ENCODE measurements around the gene APOC4. TPM values are rescaled to one million over a fixed set of nuclear protein-coding genes. Genes with fewer than 3 reads are reported as not detected.

The APOC4 gene
- total RNA-seq, 1 experiment from 2014 or later = not detected

- H2AFZ ChIP-seq (ENCODE audit: low read depth, low read length, poor library complexity, severe bottlenecking) = no peak overlapping the region
- intact Hi-C loops (cut with micrococcal nuclease) = no loop called here
- no peak overlapping the region for H3K27ac ChIP-seq (ENCODE audit: low read depth, low read length)
- H3K9me2 ChIP-seq (ENCODE audit: insufficient read depth) = no peaks in the 10 kb centered on the region
- H3K9me3 ChIP-seq (ENCODE audit: control insufficient read depth in 1 of 2, insufficient read depth in 1 of 2, low read depth in 1 of 2, low read length in 2 of 2) = no peaks in the 10 kb centered on the region
- DNase-seq (ENCODE audit: low read depth, low spot score) (no peak), ATAC-seq (no peak)
- H3K4me1 ChIP-seq (ENCODE audit: control insufficient read depth in 1 of 2, insufficient read depth in 2 of 2, low read length in 2 of 2) = no peaks in the 10 kb centered on the region; a peak in 2 of 4 replicates
- ChIA-PET RAD21 (ENCODE audit: low non-redundant PET in 1 of 2, low total read pairs in 2 of 2, uncharacterized antibody in 2 of 2, unreplicated experiment in 2 of 2) (no interaction called here), POLR2A (no interaction called here), CTCF (no interaction called here)
- H3K79me2 ChIP-seq (ENCODE audit: insufficient read depth, low read length) = peaks cover 66% of the 10 kb centered on the region
- H3K36me3 ChIP-seq (ENCODE audit: control insufficient read depth in 1 of 2, insufficient read depth in 2 of 2, low read length in 2 of 2) = peaks cover 32 to 77% of the 10 kb centered on the region in 2 experiments
- no peaks in the 10 kb centered on the region for H3K27me3 ChIP-seq (ENCODE audit: insufficient read depth, low read length)
- no peak overlapping the region for H3K4me3 ChIP-seq (replicated peaks in 1 of 2; ENCODE audit: low read depth in 1 of 2, low read length in 2 of 2)
- TF ChIP-seq SIN3A (IDR thresholded peaks at IDR 0.05; ENCODE audit: low read depth) (no peak), SRF (IDR thresholded peaks at IDR 0.05; ENCODE audit: low read depth) (no peak)
- no peak overlapping the region for H3K4me2 ChIP-seq (ENCODE audit: low read length)
- no peak overlapping the region for H3K9ac ChIP-seq (ENCODE audit: low read length)
- H4K20me1 ChIP-seq (ENCODE audit: insufficient read depth) = no peaks in the 10 kb centered on the region; the same call in 1 of the 2 replicates
- BruUV-seq (replicated peaks) = no TSS peak
Measured at GRCh38 chr19:44897835-44898234, 44.2 kb upstream of the APOC4 start.

GRCh38 chr19:44900328-44901244, 41.5 kb upstream of the APOC4 start:
- Histone ChIP-seq H3K9me3 (ENCODE audit: control insufficient read depth in 1 of 2, insufficient read depth in 1 of 2, low read depth in 1 of 2, low read length in 2 of 2) (no peaks in the 10 kb centered on the region), H3K27me3 (ENCODE audit: insufficient read depth, low read length) (no peaks in the 10 kb centered on the region), H3K27ac (ENCODE audit: low read depth, low read length) (no peak overlapping the region), H4K20me1 (ENCODE audit: insufficient read depth) (no peaks in the 10 kb centered on the region), H2AFZ (ENCODE audit: low read depth, low read length, poor library complexity, severe bottlenecking) (no peak overlapping the region), H3K4me1 (ENCODE audit: control insufficient read depth in 1 of 2, insufficient read depth in 2 of 2, low read length in 2 of 2) (peaks cover 0 to 20% of the 10 kb centered on the region in 2 experiments; a peak in 2 of 4 replicates), H3K79me2 (ENCODE audit: insufficient read depth, low read length) (peaks cover 39% of the 10 kb centered on the region), H3K9ac (ENCODE audit: low read length) (no peak overlapping the region), H3K9me2 (ENCODE audit: insufficient read depth) (no peaks in the 10 kb centered on the region), H3K4me3 (replicated peaks in 1 of 2; ENCODE audit: low read depth in 1 of 2, low read length in 2 of 2) (no peak overlapping the region), H3K4me2 (ENCODE audit: low read length) (no peak overlapping the region), H3K36me3 (ENCODE audit: control insufficient read depth in 1 of 2, insufficient read depth in 2 of 2, low read length in 2 of 2) (peaks cover 22 to 58% of the 10 kb centered on the region in 2 experiments; a peak in 3 of 4 replicates)
- RAD21 ChIA-PET (ENCODE audit: low non-redundant PET in 1 of 2, low total read pairs in 2 of 2, uncharacterized antibody in 2 of 2, unreplicated experiment in 2 of 2) = no interaction called here
- no peak for ATAC-seq
- BruUV-seq (replicated peaks) = no TSS peak
- POLR2A ChIA-PET = no interaction called here
- CTCF ChIA-PET = no interaction called here
- intact Hi-C loops (cut with micrococcal nuclease) = loop anchor here (5.0 kb wide), 1 partner anchor 157 kb away; no protein-coding TSS in a partner anchor
- DNase-seq (ENCODE audit: low read depth, low spot score) = no peak
- TF ChIP-seq CBX3 (IDR thresholded peaks at IDR 0.05; ENCODE audit: low read depth) (no peak), ZBTB33 (IDR thresholded peaks at IDR 0.05; ENCODE audit: extremely low read depth, insufficient replicate concordance, low read length) (no peak), JUND (IDR thresholded peaks at IDR 0.05) (no peak), SIN3A (IDR thresholded peaks at IDR 0.05; ENCODE audit: low read depth) (no peak), POLR2A (IDR thresholded peaks at IDR 0.05; ENCODE audit: borderline replicate concordance, extremely low read depth, insufficient read depth, insufficient read length) (no peak), ZNF274 (IDR thresholded peaks at IDR 0.05; ENCODE audit: low read depth, low read length) (no peak)

Measured in HCT116 (cell line).